WERI-Rb-1 (cell line): ENCODE results near the gene DPF3.

Experiments
- DNase-seq: peaks from one replicate; pipeline ENCODE4 v3.0.0-alpha.2; 2020
- H3K27ac ChIP-seq: fragments of 250-450 bp; sonication (Bioruptor Pico); 2 replicates; pipeline ENCODE4 v1.5.1; 2020; ENCODE audit warnings: mild to moderate bottlenecking, moderate library complexity
- H3K27me3 ChIP-seq: fragments of 250-450 bp; sonication (Bioruptor Pico); 2 replicates; pipeline ENCODE4 v1.5.1; 2021; ENCODE audit warnings: mild to moderate bottlenecking, low read depth, moderate library complexity; ENCODE audit not compliant: insufficient read depth, severe bottlenecking
- H3K36me3 ChIP-seq: fragments of 250-450 bp; sonication (Bioruptor Pico); 2 replicates; pipeline ENCODE4 v1.5.1; 2020; ENCODE audit warnings: mild to moderate bottlenecking, moderate library complexity
- H3K4me3 ChIP-seq: 2 replicates; pipeline ENCODE4 v1.5.1; 2011; ENCODE audit warnings: low read depth, mild to moderate bottlenecking, control low read depth, low read length
- H3K9me3 ChIP-seq: fragments of 250-450 bp; sonication (Bioruptor Pico); 2 replicates; pipeline ENCODE4 v1.5.1; 2021; ENCODE audit warnings: mild to moderate bottlenecking, moderate library complexity; ENCODE audit not compliant: severe bottlenecking
- CTCF ChIP-seq: IDR thresholded peaks from 2 replicates; pipeline ENCODE4 v1.5.1; 2011; ENCODE audit warnings: low read depth, mild to moderate bottlenecking, control low read depth, inconsistent platforms, low read length

The DPF3 gene

GRCh38 chr14:72583316-72584272, 310.3 kb downstream of the DPF3 start:
- no peak overlapping the region for H3K4me3 ChIP-seq
- no peaks in the 10 kb centered on the region for H3K9me3 ChIP-seq
- no peaks in the 10 kb centered on the region for H3K27me3 ChIP-seq
- no peak for TF ChIP-seq CTCF
- no peak overlapping the region for H3K27ac ChIP-seq
- no peak for DNase-seq
- H3K36me3 ChIP-seq, result no peaks in the 10 kb centered on the region

- H3K36me3 ChIP-seq, result no peaks in the 10 kb centered on the region
- no peaks in the 10 kb centered on the region for H3K27me3 ChIP-seq
- no peak overlapping the region for H3K27ac ChIP-seq
- no peak overlapping the region for H3K4me3 ChIP-seq
- no peaks in the 10 kb centered on the region for H3K9me3 ChIP-seq
- no peak for TF ChIP-seq CTCF
- DNase-seq, result no peak
Measured at GRCh38 chr14:72582582-72582981, 311.3 kb downstream of the DPF3 start.

- no peak for DNase-seq
- TF ChIP-seq CTCF, result no peak
- Histone ChIP-seq H3K27me3 (no peaks in the 10 kb centered on the region), H3K27ac (no peak overlapping the region), H3K4me3 (no peak overlapping the region), H3K36me3 (no peaks in the 10 kb centered on the region), H3K9me3 (no peaks in the 10 kb centered on the region)
Measured at GRCh38 chr14:72578514-72578913, 315.4 kb downstream of the DPF3 start.

GRCh38 chr14:72577521-72577920, 316.4 kb downstream of the DPF3 start:
- H3K27me3 ChIP-seq, result no peaks in the 10 kb centered on the region
- no peak overlapping the region for H3K4me3 ChIP-seq
- H3K9me3 ChIP-seq, result no peaks in the 10 kb centered on the region
- H3K27ac ChIP-seq, result no peak overlapping the region
- H3K36me3 ChIP-seq, result no peaks in the 10 kb centered on the region
- no peak for TF ChIP-seq CTCF
- DNase-seq, result no peak

GRCh38 chr14:72576258-72576657, 317.6 kb downstream of the DPF3 start:
- Histone ChIP-seq H3K27ac (no peak overlapping the region), H3K36me3 (no peaks in the 10 kb centered on the region), H3K27me3 (no peaks in the 10 kb centered on the region), H3K9me3 (peaks cover under 1% of the 10 kb centered on the region), H3K4me3 (no peak overlapping the region)
- no peak for TF ChIP-seq CTCF
- no peak for DNase-seq
